ENCODE results near the gene OSBPL6.

Gene OSBPL6

GRCh38 chr2:178449700-178450523 is 255.6 kb downstream of the OSBPL6 start (continued):
- TF ChIP-seq CSRNP3 (CRISPR knock-in tag; IDR thresholded peaks at IDR 0.05) (no peak), ARNTL (CRISPR knock-in tag; IDR thresholded peaks at IDR 0.05; ENCODE audit: borderline replicate concordance, low read depth) (no peak)

- ATAC-seq, result no peak
- TF ChIP-seq SNAI2 (CRISPR knock-in tag; IDR thresholded peaks at IDR 0.05), result no peak
- TF ChIP-seq CSDC2 (CRISPR knock-in tag; IDR thresholded peaks at IDR 0.05), result no peak
- no peak for TF ChIP-seq ZNF565 (CRISPR knock-in tag; conservative IDR thresholded peaks at IDR 0.05; ENCODE audit: low read depth)
- no peak for TF ChIP-seq ZFP30 (CRISPR knock-in tag; IDR thresholded peaks at IDR 0.05)
- no peak for TF ChIP-seq BACH2 (CRISPR knock-in tag; IDR thresholded peaks at IDR 0.05; ENCODE audit: borderline replicate concordance)
- no peak for TF ChIP-seq ZFP3 (CRISPR knock-in tag; IDR thresholded peaks at IDR 0.05)
- TF ChIP-seq RARB (CRISPR knock-in tag; IDR thresholded peaks at IDR 0.05), result no peak
- TF ChIP-seq ZNF70 (CRISPR knock-in tag; IDR thresholded peaks at IDR 0.05), result no peak
- TF ChIP-seq TOX (CRISPR knock-in tag; IDR thresholded peaks at IDR 0.05; ENCODE audit: borderline replicate concordance), result no peak
- no peak for TF ChIP-seq ZNF8 (CRISPR knock-in tag; IDR thresholded peaks at IDR 0.05)
- no peak for TF ChIP-seq TCF4 (CRISPR knock-in tag; IDR thresholded peaks at IDR 0.05; ENCODE audit: borderline replicate concordance)
- no peak for TF ChIP-seq ESRRG (CRISPR knock-in tag; IDR thresholded peaks at IDR 0.05)
- TF ChIP-seq CREB5 (CRISPR knock-in tag; IDR thresholded peaks at IDR 0.05; ENCODE audit: low read depth), result no peak
- TF ChIP-seq PPARA (CRISPR knock-in tag; IDR thresholded peaks at IDR 0.05; ENCODE audit: borderline replicate concordance), result no peak
- no peak for TF ChIP-seq ISL1 (CRISPR knock-in tag; IDR thresholded peaks at IDR 0.05)
- TF ChIP-seq ZC3H10 (CRISPR knock-in tag; IDR thresholded peaks at IDR 0.05), result no peak
- TF ChIP-seq CSRNP3 (CRISPR knock-in tag; IDR thresholded peaks at IDR 0.05), result no peak
- no peak for TF ChIP-seq GLIS3 (CRISPR knock-in tag; IDR thresholded peaks at IDR 0.05)
Observed at GRCh38 chr2:178450524-178450773, 256.1 kb downstream of the OSBPL6 start.

- peak; percentile 97 for ATAC-seq
- TF ChIP-seq CSRNP3 (CRISPR knock-in tag; IDR thresholded peaks at IDR 0.05) (no peak), SNAI2 (CRISPR knock-in tag; IDR thresholded peaks at IDR 0.05) (0 out of 2 replicates have a peak, but pooled peaks have one; percentile 11), ZNF8 (CRISPR knock-in tag; IDR thresholded peaks at IDR 0.05) (peak; percentile 21; the same call in 1 of the 2 replicates), GLIS3 (CRISPR knock-in tag; IDR thresholded peaks at IDR 0.05) (peak; percentile 88), ARNTL (CRISPR knock-in tag; IDR thresholded peaks at IDR 0.05; ENCODE audit: borderline replicate concordance, low read depth) (no peak), ZFP30 (CRISPR knock-in tag; IDR thresholded peaks at IDR 0.05) (no peak), POU6F1 (CRISPR knock-in tag; IDR thresholded peaks at IDR 0.05; ENCODE audit: borderline replicate concordance, low read depth) (peak; percentile 18; the same call in 1 of the 2 replicates), ZNF70 (CRISPR knock-in tag; IDR thresholded peaks at IDR 0.05) (peak; percentile 31; the same call in 1 of the 2 replicates), BACH2 (CRISPR knock-in tag; IDR thresholded peaks at IDR 0.05; ENCODE audit: borderline replicate concordance) (no peak), TCF4 (CRISPR knock-in tag; IDR thresholded peaks at IDR 0.05; ENCODE audit: borderline replicate concordance) (no peak)
Observed at GRCh38 chr2:178450774-178451525, 256.6 kb downstream of the OSBPL6 start, which contains the start of the genes PJVK and PRKRA. Gene PJVK (plus strand): TSS chr2:178451378. CDS start chr2:178453410, 2,032 bp downstream. Gene PRKRA (minus strand): TSS chr2:178451175. CDS start chr2:178451030, 145 bp downstream.
